HepG2 (cell line): ENCODE measurements around the gene MKX. TPM values are rescaled to one million over a fixed set of nuclear protein-coding genes. Genes with fewer than 3 reads are reported as not detected.

Source experiments
- EEA1 ChIP-seq: sonication (generic); formaldehyde crosslinking; IDR thresholded peaks from 2 replicates; pipeline ENCODE4 v1.5.1; 2020; ENCODE audit warnings: mild to moderate bottlenecking, missing genetic modification reagents, borderline replicate concordance
- HHEX ChIP-seq: IDR thresholded peaks from 2 replicates; pipeline ENCODE4 v1.6.1; 2016; ENCODE audit warnings: control low read depth
- KDM5B ChIP-seq: sonication (generic); formaldehyde crosslinking; IDR thresholded peaks from 2 replicates; pipeline ENCODE4 v1.4.0; 2020; ENCODE audit warnings: missing genetic modification reagents, mild to moderate bottlenecking, borderline replicate concordance
- NFKB2 ChIP-seq: sonication (generic); formaldehyde crosslinking; IDR thresholded peaks from 2 replicates; pipeline ENCODE4 v1.4.0; 2020; ENCODE audit warnings: missing genetic modification reagents, borderline replicate concordance
- SMC3 ChIP-seq: IDR thresholded peaks from 2 replicates; pipeline ENCODE4 v1.6.1; 2011; ENCODE audit warnings: low read length, improper control_type of control experiment
- THAP9 ChIP-seq: sonication (generic); formaldehyde crosslinking; IDR thresholded peaks from 2 replicates; pipeline ENCODE4; 2020; ENCODE audit warnings: missing genetic modification reagents, mild to moderate bottlenecking, borderline replicate concordance
- ZFAT ChIP-seq: sonication (generic); formaldehyde crosslinking; conservative IDR thresholded peaks from 2 replicates; pipeline ENCODE4 v1.8.1; 2023; ENCODE audit warnings: missing genetic modification reagents, inconsistent platforms
- ZNF121 ChIP-seq: sonication (generic); formaldehyde crosslinking; IDR thresholded peaks from 2 replicates; pipeline ENCODE4 v1.5.0; 2020; ENCODE audit warnings: mild to moderate bottlenecking, missing genetic modification reagents
- ZNF235 ChIP-seq: sonication (generic); formaldehyde crosslinking; IDR thresholded peaks from 2 replicates; pipeline ENCODE4 v1.8.1; 2023; ENCODE audit warnings: mild to moderate bottlenecking, missing genetic modification reagents, borderline replicate concordance
- ZNF282 ChIP-seq: fragments of 450-650 bp; IDR thresholded peaks from 2 replicates; pipeline ENCODE4 v1.6.1; 2018; ENCODE audit not compliant: partially characterized antibody
- polyA plus RNA-seq, 8 experiments: library from polyadenylated mRNA; depleted of rRNA in 3 of 8; stranded (reverse) in 7 of 8; unstranded in 1 of 8; fragments of >200 nt; fragmentation: Illumina TruSeq in 4 of 8; extraction: Trizol in 4 of 8; gene quantifications; 2 replicates each; pipeline versions ENCODE4 v1.2.1 to v1.2.3, GENCODE V29; 2011 to 2016; ENCODE audit warnings: low read depth in 4 of 8, missing spikeins in 1 of 8, mixed read lengths in 1 of 8; ENCODE audit not compliant: insufficient read depth in 1 of 8
- total RNA-seq, 5 experiments: library from RNA; depleted of rRNA; stranded (reverse); fragments of >200 nt; fragmentation: Illumina TruSeq; extraction: Trizol; gene quantifications; 2 replicates each; pipeline ENCODE4 v1.2.3, GENCODE V29; 2016; ENCODE audit warnings: low read depth in 1 of 5
- TF ChIP-seq, protein P1 (sequence below): sonication (generic); formaldehyde crosslinking; IDR thresholded peaks from 2 replicates; pipeline ENCODE4 v1.4.0; 2020; ENCODE audit warnings: missing genetic modification reagents, borderline replicate concordance

The MKX gene
- total and polyA plus RNA-seq, 2 of the 13 experiments (the other 11 are each of a cell fraction or from before 2014, with no cell fraction given): not detected

GRCh38 chr10:27742195-27743011 lies 3.2 kb downstream of the MKX start (continued):
- TF ChIP-seq ZNF282: no peak
- TF ChIP-seq THAP9 (CRISPR knock-in tag): no peak
- no peak for TF ChIP-seq HHEX (CRISPR knock-in tag)
- TF ChIP-seq, protein P1, sequence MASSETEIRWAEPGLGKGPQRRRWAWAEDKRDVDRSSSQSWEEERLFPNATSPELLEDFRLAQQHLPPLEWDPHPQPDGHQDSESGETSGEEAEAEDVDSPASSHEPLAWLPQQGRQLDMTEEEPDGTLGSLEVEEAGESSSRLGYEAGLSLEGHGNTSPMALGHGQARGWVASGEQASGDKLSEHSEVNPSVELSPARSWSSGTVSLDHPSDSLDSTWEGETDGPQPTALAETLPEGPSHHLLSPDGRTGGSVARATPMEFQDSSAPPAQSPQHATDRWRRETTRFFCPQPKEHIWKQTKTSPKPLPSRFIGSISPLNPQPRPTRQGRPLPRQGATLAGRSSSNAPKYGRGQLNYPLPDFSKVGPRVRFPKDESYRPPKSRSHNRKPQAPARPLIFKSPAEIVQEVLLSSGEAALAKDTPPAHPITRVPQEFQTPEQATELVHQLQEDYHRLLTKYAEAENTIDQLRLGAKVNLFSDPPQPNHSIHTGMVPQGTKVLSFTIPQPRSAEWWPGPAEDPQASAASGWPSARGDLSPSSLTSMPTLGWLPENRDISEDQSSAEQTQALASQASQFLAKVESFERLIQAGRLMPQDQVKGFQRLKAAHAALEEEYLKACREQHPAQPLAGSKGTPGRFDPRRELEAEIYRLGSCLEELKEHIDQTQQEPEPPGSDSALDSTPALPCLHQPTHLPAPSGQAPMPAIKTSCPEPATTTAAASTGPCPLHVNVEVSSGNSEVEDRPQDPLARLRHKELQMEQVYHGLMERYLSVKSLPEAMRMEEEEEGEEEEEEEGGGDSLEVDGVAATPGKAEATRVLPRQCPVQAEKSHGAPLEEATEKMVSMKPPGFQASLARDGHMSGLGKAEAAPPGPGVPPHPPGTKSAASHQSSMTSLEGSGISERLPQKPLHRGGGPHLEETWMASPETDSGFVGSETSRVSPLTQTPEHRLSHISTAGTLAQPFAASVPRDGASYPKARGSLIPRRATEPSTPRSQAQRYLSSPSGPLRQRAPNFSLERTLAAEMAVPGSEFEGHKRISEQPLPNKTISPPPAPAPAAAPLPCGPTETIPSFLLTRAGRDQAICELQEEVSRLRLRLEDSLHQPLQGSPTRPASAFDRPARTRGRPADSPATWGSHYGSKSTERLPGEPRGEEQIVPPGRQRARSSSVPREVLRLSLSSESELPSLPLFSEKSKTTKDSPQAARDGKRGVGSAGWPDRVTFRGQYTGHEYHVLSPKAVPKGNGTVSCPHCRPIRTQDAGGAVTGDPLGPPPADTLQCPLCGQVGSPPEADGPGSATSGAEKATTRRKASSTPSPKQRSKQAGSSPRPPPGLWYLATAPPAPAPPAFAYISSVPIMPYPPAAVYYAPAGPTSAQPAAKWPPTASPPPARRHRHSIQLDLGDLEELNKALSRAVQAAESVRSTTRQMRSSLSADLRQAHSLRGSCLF (CRISPR knock-in tag): no peak
- no peak for TF ChIP-seq EEA1 (CRISPR knock-in tag)
- TF ChIP-seq SMC3: peak; percentile 36; the same call in 1 of the 2 replicates
- TF ChIP-seq ZNF235: no peak
- TF ChIP-seq KDM5B: peak; percentile 27; the same call in 1 of the 2 replicates
- TF ChIP-seq NFKB2 (CRISPR knock-in tag): peak; percentile 70; the same call in 1 of the 2 replicates
- no peak for TF ChIP-seq ZNF121
- TF ChIP-seq ZFAT: no peak
